H1 (cell line): ENCODE measurements around the gene LPCAT1. TPM values are rescaled to one million over a fixed set of nuclear protein-coding genes. Genes with fewer than 3 reads are reported as not detected.

Source experiments
- BCL11A ChIP-seq, 2 experiments: IDR thresholded peaks; one replicate each; pipeline ENCODE4 v1.6.1; 2011; ENCODE audit warnings: low read depth in 2 of 2, low read length in 2 of 2, mild to moderate bottlenecking in 2 of 2
- BRCA1 ChIP-seq: IDR thresholded peaks from 2 replicates; pipeline ENCODE4 v1.6.1; 2012; ENCODE audit warnings: low read depth, low read length, improper control_type of control experiment
- CBX8 ChIP-seq: fragments of 300-800, 300-1000 bp; sonication (generic); IDR thresholded peaks from 2 replicates; pipeline ENCODE4 v1.7.1; 2016; ENCODE audit warnings: low read depth, low read length, borderline replicate concordance
- E2F6 ChIP-seq: IDR thresholded peaks from 2 replicates; pipeline ENCODE4 v1.6.1; 2012; ENCODE audit warnings: inconsistent platforms
- GTF2F1 ChIP-seq: IDR thresholded peaks from 2 replicates; pipeline ENCODE4 v1.6.1; 2012; ENCODE audit warnings: low read depth, low read length, improper control_type of control experiment, borderline replicate concordance
- SAP30 ChIP-seq: fragments of 300-600 bp; sonication (generic); IDR thresholded peaks from 2 replicates; pipeline ENCODE4 v1.7.1; 2012; ENCODE audit warnings: low read length, moderate library complexity, mild to moderate bottlenecking, inconsistent platforms; ENCODE audit not compliant: insufficient read depth, insufficient replicate concordance
- ZNF274 ChIP-seq: IDR thresholded peaks from 2 replicates; pipeline ENCODE4 v1.7.0; 2012; ENCODE audit warnings: low read length, borderline replicate concordance; ENCODE audit errors: extremely low read depth
- polyA plus RNA-seq, 7 experiments: library from polyadenylated mRNA; depleted of rRNA in 3 of 7; stranded (reverse) in 5 of 7; unstranded in 2 of 7; fragments of >200 nt in 5 of 7; fragments of 200-250 nt in 2 of 7; gene quantifications; 1 replicate in 5 of 7; 2 replicates in 1 of 7; 4 replicates in 1 of 7; pipeline versions ENCODE4 v1.2.1 to v1.2.3, GENCODE V29; 2011 to 2013; ENCODE audit warnings: missing spikeins in 2 of 7, mixed read lengths in 2 of 7
- total RNA-seq: library from RNA; stranded (reverse); fragmentation: NEBNext Ultra II Directional; extraction: Animal tissue kit (Norgen Biotek cat#: 25700); gene quantifications from 2 replicates; pipeline ENCODE4 v1.2.1, GENCODE V29; 2021

Gene LPCAT1
- total and polyA plus RNA-seq, 2 of the 8 experiments (the other 6 are each of a cell fraction or from before 2014, with no cell fraction given): 107 to 260 TPM

GRCh38 chr5:1525624-1526189, 1.9 kb upstream of the LPCAT1 start (continued):
- TF ChIP-seq E2F6 (no peak), BRCA1 (no peak), SAP30 (no peak), ZNF274 (no peak), BCL11A (IDR thresholded peaks at IDR 0.05; ENCODE audit: low read depth in 2 of 2, low read length in 2 of 2) (no peak), CBX8 (no peak), GTF2F1 (no peak)
